Vagina (tissue), 2 donors: ENCODE results near the gene THSD7B.

Source experiments
- CTCF ChIP-seq, 3 experiments: fragments of 450-650 bp in 2 of 3; fragments of 200-600 bp in 1 of 3; sonication (generic) in 1 of 3; IDR thresholded peaks; one replicate each; pipeline ENCODE4 v1.5.1; 2017 to 2019; ENCODE audit warnings: antibody characterized with exemption in 3 of 3, mild to moderate bottlenecking in 2 of 3, moderate library complexity in 2 of 3
- POLR2AphosphoS5 ChIP-seq, 2 donors: sonication (generic); formaldehyde crosslinking; IDR thresholded peaks; one replicate each; pipeline ENCODE4 v1.9.0; 2017; ENCODE audit warnings: antibody characterized with exemption in 2 of 2, mild to moderate bottlenecking in 2 of 2, low read depth in 1 of 2; ENCODE audit not compliant: insufficient read depth in 1 of 2

- TF ChIP-seq CTCF (IDR thresholded peaks at IDR 0.05), result no peak
- TF ChIP-seq POLR2AphosphoS5 (IDR thresholded peaks at IDR 0.05; ENCODE audit: insufficient read depth in 1 of 2, low read depth in 1 of 2), result no peak
These were observed 621.7 kb downstream of the THSD7B start for GRCh38 chr2:137387044-137387443.
